Neural cell (in vitro differentiated cells): Measurements from ENCODE around the gene C12orf75. TPM values are rescaled to one million over a fixed set of nuclear protein-coding genes. Genes with fewer than 3 reads are reported as not detected.

Source experiments
- H2AFZ ChIP-seq: fragments of 200-600, 300-800 bp; sonication (generic), shearing (Covaris generic); 2 replicates; pipeline ENCODE4 v1.6.0; 2014; ENCODE audit warnings: low read depth, mild to moderate bottlenecking, antibody characterized with exemption, low read length, moderate library complexity
- H3F3A ChIP-seq: fragments of 200-600 bp; shearing (Covaris generic); 2 replicates; pipeline ENCODE4 v1.6.1; 2016; ENCODE audit warnings: mild to moderate bottlenecking, moderate library complexity, mixed read lengths, antibody characterized with exemption, low read length; ENCODE audit not compliant: insufficient read depth, poor library complexity, severe bottlenecking
- H3K27ac ChIP-seq: fragments of 200-600, 300-800 bp; sonication (generic), shearing (Covaris generic); 2 replicates; pipeline ENCODE4 v1.5.1; 2014; ENCODE audit warnings: mild to moderate bottlenecking, low read length, moderate library complexity
- H3K27me3 ChIP-seq: fragments of 300-800, 200-600 bp; sonication (generic), shearing (Covaris generic); 2 replicates; pipeline ENCODE4 v1.6.0; 2014; ENCODE audit warnings: mild to moderate bottlenecking, low read depth, low read length, moderate library complexity; ENCODE audit not compliant: insufficient read depth
- H3K36me3 ChIP-seq: fragments of 300-800, 200-600 bp; sonication (generic), shearing (Covaris generic); 2 replicates; pipeline ENCODE4 v1.5.1; 2014; ENCODE audit warnings: mild to moderate bottlenecking, antibody characterized with exemption, low read length, moderate library complexity; ENCODE audit not compliant: insufficient read depth
- H3K4me2 ChIP-seq: fragments of 300-800, 200-600 bp; sonication (generic), shearing (Covaris generic); 2 replicates; pipeline ENCODE4 v1.6.0; 2014; ENCODE audit warnings: mild to moderate bottlenecking, low read length
- H3K4me3 ChIP-seq: fragments of 300-800, 200-600 bp; sonication (generic), shearing (Covaris generic); 2 replicates; pipeline ENCODE4 v1.5.1; 2014; ENCODE audit warnings: mild to moderate bottlenecking, low read length, moderate library complexity
- H3K79me2 ChIP-seq: fragments of 200-600 bp; shearing (Covaris generic); replicated peaks from 2 replicates; pipeline ENCODE4 v1.6.0; 2014; ENCODE audit warnings: mild to moderate bottlenecking, low read length, moderate library complexity; ENCODE audit not compliant: insufficient read depth
- H3K9ac ChIP-seq: fragments of 300-800, 200-600 bp; sonication (generic), shearing (Covaris generic); 2 replicates; pipeline ENCODE4 v1.6.1; 2016; ENCODE audit warnings: mild to moderate bottlenecking, low read length, mixed read lengths
- H3K9me2 ChIP-seq: fragments of 200-600 bp; shearing (Covaris generic); 2 replicates; pipeline ENCODE4 v1.6.1; 2016; ENCODE audit warnings: mild to moderate bottlenecking, low read length, mixed read lengths; ENCODE audit not compliant: insufficient read depth
- H3K9me3 ChIP-seq: fragments of 200-600, 300-800 bp; sonication (generic), shearing (Covaris generic); 2 replicates; pipeline ENCODE4 v1.6.1; 2016; ENCODE audit warnings: mild to moderate bottlenecking, mixed run types, low read length, moderate library complexity, mixed read lengths
- H4K20me1 ChIP-seq: fragments of 200-600 bp; shearing (Covaris generic); 2 replicates; pipeline ENCODE4 v1.6.1; 2016; ENCODE audit warnings: mild to moderate bottlenecking, mixed run types; ENCODE audit not compliant: insufficient read depth
- EP300 ChIP-seq: fragments of 450-650 bp; conservative IDR thresholded peaks from 2 replicates; pipeline ENCODE4 v1.6.1; 2014; ENCODE audit warnings: antibody characterized with exemption, mild to moderate bottlenecking, moderate library complexity; ENCODE audit not compliant: poor library complexity, severe bottlenecking
- EZH2 ChIP-seq: fragments of 200-600, 300-800 bp; shearing (Covaris generic), sonication (generic); IDR thresholded peaks from 2 replicates; pipeline ENCODE4 v1.6.1; 2014; ENCODE audit warnings: antibody characterized with exemption, low read length, borderline replicate concordance, mild to moderate bottlenecking; ENCODE audit not compliant: insufficient read depth, poor library complexity, severe bottlenecking
- MXI1 ChIP-seq: fragments of 450-650 bp; conservative IDR thresholded peaks from 2 replicates; pipeline ENCODE4 v1.6.1; 2014; ENCODE audit warnings: antibody characterized with exemption, mild to moderate bottlenecking; ENCODE audit not compliant: poor library complexity, severe bottlenecking
- POLR2AphosphoS5 ChIP-seq: IDR thresholded peaks from 2 replicates; pipeline ENCODE4 v1.6.1; 2012
- RAD21 ChIP-seq: fragments of 450-650 bp; conservative IDR thresholded peaks from 2 replicates; pipeline ENCODE4 v1.6.1; 2014; ENCODE audit warnings: antibody characterized with exemption, mild to moderate bottlenecking, moderate library complexity
- SMC3 ChIP-seq: fragments of 450-650 bp; conservative IDR thresholded peaks from 2 replicates; pipeline ENCODE4 v1.6.1; 2014; ENCODE audit warnings: antibody characterized with exemption, mild to moderate bottlenecking, moderate library complexity; ENCODE audit not compliant: poor library complexity
- TAF1 ChIP-seq: IDR thresholded peaks from 2 replicates; pipeline ENCODE4 v1.6.1; 2012; ENCODE audit warnings: low read depth
- polyA plus RNA-seq: library from polyadenylated mRNA; depleted of rRNA; stranded (reverse); fragments of >200 nt; gene quantifications from 2 replicates; pipeline ENCODE4 v1.2.3, GENCODE V29; 2014
- TF ChIP-seq, protein P1 (sequence below): fragments of 450-650 bp; IDR thresholded peaks from 2 replicates; pipeline ENCODE4 v1.5.1; 2014; ENCODE audit warnings: antibody characterized with exemption, mild to moderate bottlenecking, moderate library complexity; ENCODE audit not compliant: poor library complexity, severe bottlenecking
- TF ChIP-seq, protein P2 (sequence below): IDR thresholded peaks from 2 replicates; pipeline ENCODE4 v1.6.1; 2012; ENCODE audit warnings: borderline replicate concordance

C12orf75 gene
- polyA plus RNA-seq, 1 donor from 2014 or later: 25.2 TPM

DNA sequence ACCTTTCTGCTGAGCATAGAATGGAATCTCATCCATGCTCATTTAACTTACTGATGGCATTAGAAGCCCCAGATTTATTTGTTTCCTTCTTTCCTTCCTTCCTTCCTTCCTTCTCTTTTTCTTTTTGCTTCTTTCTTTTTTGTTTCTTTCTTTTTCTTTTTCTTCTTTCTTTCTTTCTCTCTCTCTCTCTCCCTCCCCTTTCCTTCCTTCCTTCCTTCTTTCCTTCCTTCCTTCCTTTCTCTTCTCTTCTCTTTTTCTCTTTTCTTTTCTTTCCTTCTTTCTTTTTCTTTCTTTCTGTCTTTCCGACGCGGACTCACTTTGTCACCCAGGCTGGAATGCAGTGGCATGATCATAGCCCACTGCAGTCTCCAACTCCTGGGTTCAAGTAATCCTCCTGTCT lies 55.9 kb downstream of the C12orf75 start:
- H2AFZ ChIP-seq: no peak overlapping the region
- H3K36me3 ChIP-seq: no peaks in the 10 kb centered on the region

DNA sequence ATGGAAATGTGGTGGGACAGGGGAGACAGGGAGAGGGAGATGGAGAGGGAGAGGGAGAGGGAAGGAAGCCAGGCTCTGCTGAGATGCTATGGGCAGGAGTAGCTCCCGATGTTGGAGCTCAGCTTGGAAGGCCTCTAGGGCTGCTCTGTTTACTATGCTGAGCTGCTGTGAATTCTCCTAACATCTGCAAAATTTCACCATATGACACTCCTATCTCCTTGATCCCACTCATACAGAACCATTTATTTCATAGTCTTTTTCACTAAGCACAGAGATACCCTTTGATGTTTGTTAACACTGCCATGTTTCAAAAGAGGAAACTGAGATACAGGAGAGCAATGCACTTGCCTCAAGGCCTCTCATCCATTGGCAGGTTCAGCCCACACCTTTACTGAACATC lies 60.7 kb downstream of the C12orf75 start:
- no peaks in the 10 kb centered on the region for H3K9me3 ChIP-seq
- H3K4me3 ChIP-seq: no peak overlapping the region
- no peak overlapping the region for H2AFZ ChIP-seq
- H3K9ac ChIP-seq: no peak overlapping the region
- no peaks in the 10 kb centered on the region for H4K20me1 ChIP-seq
- no peaks in the 10 kb centered on the region for H3F3A ChIP-seq
- no peak overlapping the region for H3K4me2 ChIP-seq
- no peaks in the 10 kb centered on the region for H3K27me3 ChIP-seq
- H3K36me3 ChIP-seq: no peaks in the 10 kb centered on the region
- no peak overlapping the region for H3K27ac ChIP-seq
- no peaks in the 10 kb centered on the region for H3K9me2 ChIP-seq
- TF ChIP-seq RAD21 (no peak), EP300 (no peak), MXI1 (no peak), POLR2AphosphoS5 (no peak), TAF1 (no peak), SMC3 (no peak), EZH2 (no peak)
- TF ChIP-seq, protein P1, sequence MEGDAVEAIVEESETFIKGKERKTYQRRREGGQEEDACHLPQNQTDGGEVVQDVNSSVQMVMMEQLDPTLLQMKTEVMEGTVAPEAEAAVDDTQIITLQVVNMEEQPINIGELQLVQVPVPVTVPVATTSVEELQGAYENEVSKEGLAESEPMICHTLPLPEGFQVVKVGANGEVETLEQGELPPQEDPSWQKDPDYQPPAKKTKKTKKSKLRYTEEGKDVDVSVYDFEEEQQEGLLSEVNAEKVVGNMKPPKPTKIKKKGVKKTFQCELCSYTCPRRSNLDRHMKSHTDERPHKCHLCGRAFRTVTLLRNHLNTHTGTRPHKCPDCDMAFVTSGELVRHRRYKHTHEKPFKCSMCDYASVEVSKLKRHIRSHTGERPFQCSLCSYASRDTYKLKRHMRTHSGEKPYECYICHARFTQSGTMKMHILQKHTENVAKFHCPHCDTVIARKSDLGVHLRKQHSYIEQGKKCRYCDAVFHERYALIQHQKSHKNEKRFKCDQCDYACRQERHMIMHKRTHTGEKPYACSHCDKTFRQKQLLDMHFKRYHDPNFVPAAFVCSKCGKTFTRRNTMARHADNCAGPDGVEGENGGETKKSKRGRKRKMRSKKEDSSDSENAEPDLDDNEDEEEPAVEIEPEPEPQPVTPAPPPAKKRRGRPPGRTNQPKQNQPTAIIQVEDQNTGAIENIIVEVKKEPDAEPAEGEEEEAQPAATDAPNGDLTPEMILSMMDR: no peak
- TF ChIP-seq, protein P2, sequence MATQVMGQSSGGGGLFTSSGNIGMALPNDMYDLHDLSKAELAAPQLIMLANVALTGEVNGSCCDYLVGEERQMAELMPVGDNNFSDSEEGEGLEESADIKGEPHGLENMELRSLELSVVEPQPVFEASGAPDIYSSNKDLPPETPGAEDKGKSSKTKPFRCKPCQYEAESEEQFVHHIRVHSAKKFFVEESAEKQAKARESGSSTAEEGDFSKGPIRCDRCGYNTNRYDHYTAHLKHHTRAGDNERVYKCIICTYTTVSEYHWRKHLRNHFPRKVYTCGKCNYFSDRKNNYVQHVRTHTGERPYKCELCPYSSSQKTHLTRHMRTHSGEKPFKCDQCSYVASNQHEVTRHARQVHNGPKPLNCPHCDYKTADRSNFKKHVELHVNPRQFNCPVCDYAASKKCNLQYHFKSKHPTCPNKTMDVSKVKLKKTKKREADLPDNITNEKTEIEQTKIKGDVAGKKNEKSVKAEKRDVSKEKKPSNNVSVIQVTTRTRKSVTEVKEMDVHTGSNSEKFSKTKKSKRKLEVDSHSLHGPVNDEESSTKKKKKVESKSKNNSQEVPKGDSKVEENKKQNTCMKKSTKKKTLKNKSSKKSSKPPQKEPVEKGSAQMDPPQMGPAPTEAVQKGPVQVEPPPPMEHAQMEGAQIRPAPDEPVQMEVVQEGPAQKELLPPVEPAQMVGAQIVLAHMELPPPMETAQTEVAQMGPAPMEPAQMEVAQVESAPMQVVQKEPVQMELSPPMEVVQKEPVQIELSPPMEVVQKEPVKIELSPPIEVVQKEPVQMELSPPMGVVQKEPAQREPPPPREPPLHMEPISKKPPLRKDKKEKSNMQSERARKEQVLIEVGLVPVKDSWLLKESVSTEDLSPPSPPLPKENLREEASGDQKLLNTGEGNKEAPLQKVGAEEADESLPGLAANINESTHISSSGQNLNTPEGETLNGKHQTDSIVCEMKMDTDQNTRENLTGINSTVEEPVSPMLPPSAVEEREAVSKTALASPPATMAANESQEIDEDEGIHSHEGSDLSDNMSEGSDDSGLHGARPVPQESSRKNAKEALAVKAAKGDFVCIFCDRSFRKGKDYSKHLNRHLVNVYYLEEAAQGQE: no peak
- no peaks in the 10 kb centered on the region for H3K79me2 ChIP-seq

More for the DNA sequence above, 55.9 kb downstream of the C12orf75 start:
- Histone ChIP-seq H3K9me3 (no peaks in the 10 kb centered on the region), H3F3A (no peaks in the 10 kb centered on the region), H3K4me3 (no peak overlapping the region), H3K27ac (no peak overlapping the region), H3K4me2 (no peak overlapping the region), H3K9me2 (no peaks in the 10 kb centered on the region), H3K79me2 (no peaks in the 10 kb centered on the region), H3K27me3 (no peaks in the 10 kb centered on the region), H3K9ac (no peak overlapping the region), H4K20me1 (no peaks in the 10 kb centered on the region)
- TF ChIP-seq EP300 (no peak), TAF1 (no peak), MXI1 (no peak), EZH2 (no peak), RAD21 (no peak), SMC3 (no peak), POLR2AphosphoS5 (no peak)
- TF ChIP-seq, protein P2: no peak
- TF ChIP-seq, protein P1: no peak
